GM18520 (cell line): Measurements from ENCODE around the gene KIF5A.
"Not testable (repeated sequence)": the region's sequence is repeated elsewhere in the genome, so short reads cannot be mapped to it uniquely, and the experiment has no call there.

ENCODE experiments used
- ATAC-seq: cut with Tn5 transposase; IDR thresholded peaks from one replicate; pipeline ENCODE4 v1.9.1; 2021; ENCODE audit not compliant: unreplicated experiment

Gene KIF5A

DNA sequence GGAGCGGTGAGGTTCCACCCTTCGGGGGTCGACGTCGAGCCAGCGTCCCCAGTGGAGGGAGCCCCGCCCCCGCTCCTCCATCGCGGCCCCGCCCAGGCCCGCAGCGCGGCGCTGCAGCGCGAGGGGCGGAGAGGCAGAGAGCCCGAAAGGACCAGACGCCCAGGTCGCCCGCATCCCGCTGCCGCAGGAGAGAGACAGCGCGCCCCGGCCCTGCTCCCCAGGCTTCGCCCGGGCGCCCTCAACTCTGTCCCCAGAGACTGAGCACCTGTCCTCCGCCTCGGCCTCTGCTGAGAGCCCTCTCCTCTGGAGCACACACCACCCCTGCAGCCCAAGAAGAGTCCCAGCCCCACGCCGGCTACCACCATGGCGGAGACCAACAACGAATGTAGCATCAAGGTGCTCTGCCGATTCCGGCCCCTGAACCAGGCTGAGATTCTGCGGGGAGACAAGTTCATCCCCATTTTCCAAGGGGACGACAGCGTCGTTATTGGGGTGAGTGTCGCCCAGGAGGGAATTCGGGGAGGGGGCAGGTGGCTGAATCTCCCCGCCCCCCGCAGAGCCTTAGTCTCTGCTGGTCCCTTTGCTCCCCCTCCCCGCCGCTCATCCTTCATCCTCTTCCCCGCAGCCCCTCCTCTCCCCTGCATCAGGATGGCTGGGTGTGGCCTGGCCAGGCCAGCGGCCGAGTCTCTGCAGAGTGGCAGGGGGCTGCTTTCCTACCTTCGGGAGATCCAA is at the start of gene KIF5A:
Gene KIF5A (plus strand): TSS at position 136 of the 732 bp plus-strand sequence. CDS start 228 bp downstream, at position 364.
- no peak for ATAC-seq

- no peak for ATAC-seq
Measured at GRCh38 chr12:57500213-57500612, 49.6 kb upstream of the KIF5A start.

DNA sequence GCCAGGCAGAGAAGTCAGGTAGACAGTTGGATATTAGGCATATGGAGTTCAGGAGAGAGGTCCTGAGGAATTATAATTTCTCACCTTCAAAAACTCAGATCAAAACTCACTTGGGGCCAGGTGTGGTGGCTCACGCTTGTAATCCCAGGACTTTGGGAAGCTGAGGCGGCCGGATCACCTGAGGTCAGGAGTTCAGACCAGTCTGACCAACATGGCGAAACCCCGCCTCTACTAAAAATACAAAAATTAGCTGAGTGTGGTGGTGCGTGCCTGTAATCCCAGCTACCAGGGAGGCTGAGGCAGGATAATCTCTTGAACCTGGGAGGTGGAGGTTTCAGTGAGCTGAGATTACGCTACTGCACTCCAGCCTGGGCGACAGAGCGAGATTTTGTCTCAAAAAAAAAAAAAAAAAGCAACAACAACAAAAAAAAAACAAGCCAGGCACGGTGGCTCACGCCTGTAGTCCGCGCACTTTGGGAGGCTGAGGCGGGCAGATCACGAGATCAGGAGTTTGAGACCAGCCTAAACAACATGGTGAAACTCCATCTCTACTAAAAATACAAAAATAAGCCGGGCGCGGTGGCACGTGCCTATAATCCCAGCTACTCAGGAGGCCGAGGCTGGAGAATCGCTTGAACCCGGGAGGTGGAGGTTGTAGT is 47.4 kb upstream of the KIF5A start:
- not testable (repeated sequence) for ATAC-seq

DNA sequence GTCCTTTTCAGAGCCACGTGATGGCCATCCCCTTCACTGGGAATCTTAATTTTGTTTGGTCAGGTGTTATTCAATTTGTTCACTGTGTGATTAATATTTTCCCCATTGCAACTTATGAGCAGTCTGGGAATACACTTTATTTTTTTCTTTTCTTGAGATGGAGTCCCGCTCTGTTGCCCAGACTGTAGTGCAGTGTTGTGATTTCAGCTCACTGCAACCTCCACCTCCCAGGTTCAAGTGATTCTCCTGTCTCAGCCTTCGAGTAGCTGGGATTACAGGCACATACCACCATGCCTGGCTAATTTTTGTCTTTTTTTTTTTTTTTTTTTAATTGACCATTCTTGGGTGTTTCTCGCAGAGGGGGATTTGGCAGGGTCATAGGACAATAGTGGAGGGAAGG is 43.3 kb upstream of the KIF5A start:
- not testable (repeated sequence) for ATAC-seq

- not testable (repeated sequence) for ATAC-seq
Measured at GRCh38 chr12:57507796-57508195, 42.0 kb upstream of the KIF5A start.

GRCh38 chr12:57511161-57511560 is 38.7 kb upstream of the KIF5A start:
- no peak for ATAC-seq

DNA sequence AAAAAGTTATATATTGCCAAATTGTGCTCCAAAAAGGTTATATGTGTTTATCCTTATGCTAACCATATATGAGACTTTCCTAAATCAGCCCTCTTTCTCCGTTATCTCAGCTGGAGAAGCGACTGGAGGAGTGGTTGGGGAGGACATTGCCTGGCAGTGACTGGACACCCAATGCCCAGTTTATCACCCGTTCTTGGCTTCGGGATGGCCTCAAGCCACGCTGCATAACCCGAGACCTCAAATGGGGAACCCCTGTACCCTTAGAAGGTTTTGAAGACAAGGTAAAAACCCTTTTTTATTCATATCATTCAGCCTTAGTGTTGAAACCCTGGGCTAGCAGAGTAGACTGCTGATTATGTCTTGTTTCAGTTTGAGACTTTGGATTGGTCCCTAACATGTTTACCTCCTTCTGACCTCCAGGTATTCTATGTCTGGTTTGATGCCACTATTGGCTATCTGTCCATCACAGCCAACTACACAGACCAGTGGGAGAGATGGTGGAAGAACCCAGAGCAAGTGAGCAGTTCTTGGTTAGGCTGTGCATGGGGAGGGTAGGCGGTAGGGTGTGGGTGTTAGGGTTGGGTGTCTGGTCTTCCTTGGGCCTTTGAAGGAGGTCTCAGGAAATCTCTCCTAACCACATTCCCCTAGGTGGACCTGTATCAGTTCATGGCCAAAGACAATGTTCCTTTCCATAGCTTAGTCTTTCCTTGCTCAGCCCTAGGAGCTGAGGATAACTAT is 38.1 kb upstream of the KIF5A start:
- no peak for ATAC-seq

DNA sequence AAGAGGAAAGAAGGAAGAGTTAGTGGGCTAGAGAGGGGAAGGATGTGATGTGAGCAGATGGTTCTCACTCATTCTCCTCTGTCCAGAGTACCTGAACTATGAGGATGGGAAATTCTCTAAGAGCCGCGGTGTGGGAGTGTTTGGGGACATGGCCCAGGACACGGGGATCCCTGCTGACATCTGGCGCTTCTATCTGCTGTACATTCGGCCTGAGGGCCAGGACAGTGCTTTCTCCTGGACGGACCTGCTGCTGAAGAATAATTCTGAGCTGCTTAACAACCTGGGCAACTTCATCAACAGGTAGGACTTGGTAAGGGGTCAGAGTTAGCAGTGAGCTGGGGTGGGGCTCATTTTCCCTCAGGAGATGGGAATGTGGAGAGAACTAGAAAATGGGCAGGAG is 37.2 kb upstream of the KIF5A start:
- no peak for ATAC-seq

- no peak for ATAC-seq
Measured at GRCh38 chr12:57513266-57513665, 36.6 kb upstream of the KIF5A start.

DNA sequence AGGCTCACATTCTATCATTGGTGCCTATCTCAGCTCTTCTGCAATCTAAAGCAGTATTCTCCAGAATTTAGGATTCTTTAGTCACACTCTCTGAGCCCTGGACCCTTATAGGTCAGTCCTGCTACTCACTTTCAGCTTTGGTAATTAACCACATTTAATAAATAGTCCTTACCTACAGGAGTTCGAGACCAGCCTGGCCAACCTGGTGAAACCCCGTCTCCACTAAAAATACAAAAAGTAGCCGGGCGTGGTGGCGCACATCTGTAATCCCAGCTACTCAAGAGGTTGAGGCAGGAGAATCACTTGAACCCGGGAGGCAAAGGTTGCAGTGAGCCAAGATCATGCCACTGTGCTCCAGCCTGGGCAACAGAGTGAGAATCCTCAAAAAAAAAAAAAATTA is 36.2 kb upstream of the KIF5A start:
- ATAC-seq = not testable (repeated sequence)

GRCh38 chr12:57514246-57514645 is 35.6 kb upstream of the KIF5A start:
- not testable (repeated sequence) for ATAC-seq

DNA sequence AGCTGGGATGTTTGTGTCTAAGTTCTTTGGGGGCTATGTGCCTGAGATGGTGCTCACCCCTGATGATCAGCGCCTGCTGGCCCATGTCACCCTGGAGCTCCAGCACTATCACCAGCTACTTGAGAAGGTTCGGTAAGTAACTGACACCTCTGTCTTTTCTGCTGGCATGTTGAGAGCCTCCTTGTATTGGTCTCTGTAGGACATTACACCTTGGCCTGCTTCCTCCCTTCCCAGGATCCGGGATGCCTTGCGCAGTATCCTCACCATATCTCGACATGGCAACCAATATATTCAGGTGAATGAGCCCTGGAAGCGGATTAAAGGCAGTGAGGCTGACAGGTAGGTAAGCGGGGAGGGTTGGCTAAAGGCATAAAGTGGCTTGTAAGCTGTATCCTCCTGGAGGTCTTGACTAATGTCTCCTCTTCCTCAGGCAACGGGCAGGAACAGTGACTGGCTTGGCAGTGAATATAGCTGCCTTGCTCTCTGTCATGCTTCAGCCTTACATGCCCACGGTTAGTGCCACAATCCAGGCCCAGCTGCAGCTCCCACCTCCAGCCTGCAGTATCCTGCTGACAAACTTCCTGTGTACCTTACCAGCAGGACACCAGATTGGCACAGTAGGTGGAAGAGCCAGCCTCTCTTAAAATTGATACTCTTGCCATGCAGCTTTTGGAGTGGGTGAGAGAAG is 35.0 kb upstream of the KIF5A start:
- no peak for ATAC-seq

GRCh38 chr12:57515408-57515933 is 34.4 kb upstream of the KIF5A start:
- no peak for ATAC-seq

DNA sequence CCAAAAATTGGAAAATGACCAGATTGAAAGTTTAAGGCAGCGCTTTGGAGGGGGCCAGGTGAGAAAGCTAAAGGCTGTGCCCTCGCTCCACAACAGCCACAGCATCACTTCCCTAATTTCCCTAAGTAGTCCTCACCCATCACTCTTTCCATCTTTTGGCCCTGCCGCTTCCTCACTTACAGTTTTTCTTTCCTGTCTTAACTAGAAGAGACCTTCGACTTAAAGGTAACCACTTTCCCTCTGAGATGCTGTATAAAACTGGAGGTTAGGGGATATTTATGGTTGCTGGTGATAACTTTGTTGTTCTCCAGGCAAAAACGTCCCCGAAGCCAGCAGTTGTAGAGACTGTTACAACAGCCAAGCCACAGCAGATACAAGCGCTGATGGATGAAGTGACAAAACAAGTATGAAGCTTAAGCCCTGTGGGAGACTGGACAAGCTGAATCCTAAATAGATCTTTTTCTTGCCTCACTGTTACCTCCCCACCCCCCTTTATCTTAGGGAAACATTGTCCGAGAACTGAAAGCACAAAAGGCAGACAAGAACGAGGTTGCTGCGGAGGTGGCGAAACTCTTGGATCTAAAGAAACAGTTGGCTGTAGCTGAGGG is 33.8 kb upstream of the KIF5A start:
- ATAC-seq = no peak

DNA sequence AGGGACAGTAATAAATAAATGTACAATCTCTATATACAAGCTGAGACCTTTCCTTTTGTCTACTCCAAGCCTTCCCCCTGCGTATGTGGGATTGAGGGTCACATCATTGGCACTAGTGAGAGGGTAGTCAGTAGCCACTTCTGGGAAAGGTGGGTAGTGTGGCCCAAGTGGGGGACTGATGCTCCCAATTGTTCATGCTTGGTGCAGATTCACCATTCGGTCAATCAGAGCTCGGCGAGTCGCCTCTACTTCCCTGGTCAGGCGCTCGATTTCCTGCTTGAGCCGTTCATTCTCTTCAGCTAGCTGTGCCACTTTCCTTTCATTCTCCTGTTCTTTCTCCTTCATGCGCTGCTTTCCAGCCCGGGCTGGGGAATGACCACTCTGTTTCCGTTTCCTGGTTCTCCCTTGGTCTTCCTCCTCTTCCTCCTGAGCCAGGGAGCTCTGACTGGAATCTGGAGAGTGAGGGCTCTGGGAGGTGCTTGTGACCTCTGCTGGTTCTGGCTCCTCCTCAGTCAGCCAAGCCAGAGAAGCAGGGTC is 33.2 kb upstream of the KIF5A start:
- ATAC-seq = no peak

- no peak for ATAC-seq
Measured at GRCh38 chr12:57517187-57517586, 32.7 kb upstream of the KIF5A start.

DNA sequence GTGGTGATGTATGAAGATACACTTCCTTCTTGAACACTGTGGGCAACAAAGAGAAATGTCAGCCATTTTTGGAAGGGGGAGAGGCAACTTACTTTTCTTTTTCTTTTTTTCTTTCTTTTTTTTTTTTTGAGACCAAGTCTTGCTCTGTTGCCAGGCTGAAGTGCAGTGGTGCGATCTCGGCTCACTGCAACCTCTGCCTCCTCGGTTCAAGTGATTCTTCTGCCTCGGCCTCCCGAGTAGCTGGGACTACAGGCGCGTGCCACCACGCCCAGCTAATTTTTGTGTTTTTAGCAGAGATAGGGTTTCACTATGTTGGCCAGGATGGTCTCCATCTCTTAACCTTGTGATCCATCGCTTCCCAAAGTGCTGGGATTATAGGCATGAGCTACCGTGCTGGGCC is 32.1 kb upstream of the KIF5A start:
- not testable (repeated sequence) for ATAC-seq

GRCh38 chr12:57518176-57518919 is 31.5 kb upstream of the KIF5A start:
- no peak for ATAC-seq

- ATAC-seq = no peak
Measured at GRCh38 chr12:57518920-57519795, 30.7 kb upstream of the KIF5A start.
